Measurements from ENCODE around the gene COX5B.
A peak's percentile ranks its signal among the peaks of the same experiment; 100 is the strongest.

The COX5B gene

DNA sequence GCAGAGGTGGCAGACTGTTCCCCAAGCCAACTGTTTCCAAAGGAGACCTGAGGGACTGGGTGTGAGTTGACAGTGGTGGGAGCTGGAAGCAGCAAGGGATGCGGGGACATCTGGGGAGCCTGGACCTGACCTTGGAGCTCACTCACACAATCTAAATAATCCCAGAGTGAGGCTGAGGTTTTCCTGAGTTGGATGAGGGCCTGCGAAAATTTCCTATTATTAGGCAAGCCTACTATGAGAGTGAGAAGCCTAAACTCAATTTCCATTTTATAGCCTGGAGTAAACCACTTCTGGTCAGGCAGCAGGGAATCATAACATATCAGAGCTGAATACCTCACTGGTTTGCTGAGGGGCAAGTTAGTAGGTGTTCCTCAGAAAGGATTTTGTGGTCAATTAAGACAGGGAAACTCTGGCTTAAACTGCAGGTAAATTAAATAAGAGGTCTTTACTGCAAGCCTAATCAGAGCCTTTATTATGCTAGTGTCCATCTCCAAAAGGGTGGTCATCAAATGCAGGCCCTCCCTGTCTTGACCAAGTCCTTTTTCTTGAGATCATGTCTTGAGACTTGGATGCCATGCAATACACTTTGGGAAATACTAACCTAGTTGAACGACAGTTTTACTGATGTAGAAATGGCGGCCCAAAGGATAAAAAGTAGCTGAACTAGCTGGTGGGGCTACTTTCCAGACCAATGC is 1.7 kb upstream of the COX5B start:
- H3K4me1 Mint-ChIP-seq (ENCODE audit: low read depth), result peaks cover 20% of the 10 kb centered on the region
- no peak overlapping the region for H3K4me3 Mint-ChIP-seq
- no peak overlapping the region for H3K27ac Mint-ChIP-seq
- H3K27me3 Mint-ChIP-seq, result peaks cover 7% of the 10 kb centered on the region
- H3K9me3 Mint-ChIP-seq, result no peaks in the 10 kb centered on the region
- H3K36me3 Mint-ChIP-seq (ENCODE audit: low read depth), result peaks cover 24% of the 10 kb centered on the region

- H3K4me1 Mint-ChIP-seq (ENCODE audit: low read depth), result peaks cover 20% of the 10 kb centered on the region
- H3K4me3 Mint-ChIP-seq, result peak overlapping the region; percentile 90
- H3K36me3 Mint-ChIP-seq (ENCODE audit: low read depth), result peaks cover 33% of the 10 kb centered on the region
- H3K9me3 Mint-ChIP-seq, result no peaks in the 10 kb centered on the region
- peak overlapping the region; percentile 99 for H3K27ac Mint-ChIP-seq
- H3K27me3 Mint-ChIP-seq, result no peaks in the 10 kb centered on the region
These were observed 659 bp upstream of the COX5B start for GRCh38 chr2:97645112-97645694.

- Mint-ChIP-seq H3K36me3 (ENCODE audit: low read depth) (peaks cover 44% of the 10 kb centered on the region), H3K4me1 (ENCODE audit: low read depth) (peaks cover 20% of the 10 kb centered on the region), H3K9me3 (no peaks in the 10 kb centered on the region), H3K27me3 (no peaks in the 10 kb centered on the region), H3K27ac (peak overlapping the region; percentile 90), H3K4me3 (peak overlapping the region; percentile 90)
These were observed 1.1 kb downstream of the COX5B start for GRCh38 chr2:97646977-97647376.

GRCh38 chr2:97651114-97651513 is 5.3 kb downstream of the COX5B start:
- Mint-ChIP-seq H3K36me3 (ENCODE audit: low read depth) (peaks cover 71% of the 10 kb centered on the region), H3K27ac (no peak overlapping the region), H3K27me3 (no peaks in the 10 kb centered on the region), H3K4me1 (ENCODE audit: low read depth) (peaks cover 26% of the 10 kb centered on the region), H3K4me3 (no peak overlapping the region), H3K9me3 (no peaks in the 10 kb centered on the region)

DNA sequence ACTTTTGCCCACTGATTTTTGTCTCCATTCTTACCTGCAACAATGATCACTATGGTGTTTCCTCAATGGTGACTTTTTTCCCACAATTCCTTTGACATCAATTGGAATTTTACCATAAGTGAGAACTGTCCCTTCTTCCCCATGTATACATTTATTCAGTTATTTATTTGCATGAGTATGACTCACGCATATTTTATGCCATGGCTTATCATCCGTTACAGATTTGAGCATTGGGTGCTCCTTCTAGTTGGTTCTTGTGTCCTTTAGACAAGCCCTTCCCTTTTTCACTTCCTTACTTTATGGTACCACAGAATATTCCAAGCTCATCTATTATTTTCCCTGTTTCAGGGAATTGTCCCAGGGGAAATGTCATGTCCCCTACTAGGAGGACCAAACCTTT is 7.6 kb downstream of the COX5B start:
- no peaks in the 10 kb centered on the region for H3K27me3 Mint-ChIP-seq
- H3K4me1 Mint-ChIP-seq (ENCODE audit: low read depth), result peaks cover 17% of the 10 kb centered on the region
- no peak overlapping the region for H3K27ac Mint-ChIP-seq
- no peaks in the 10 kb centered on the region for H3K9me3 Mint-ChIP-seq
- H3K36me3 Mint-ChIP-seq (ENCODE audit: low read depth), result peaks cover 64% of the 10 kb centered on the region
- H3K4me3 Mint-ChIP-seq, result no peak overlapping the region

DNA sequence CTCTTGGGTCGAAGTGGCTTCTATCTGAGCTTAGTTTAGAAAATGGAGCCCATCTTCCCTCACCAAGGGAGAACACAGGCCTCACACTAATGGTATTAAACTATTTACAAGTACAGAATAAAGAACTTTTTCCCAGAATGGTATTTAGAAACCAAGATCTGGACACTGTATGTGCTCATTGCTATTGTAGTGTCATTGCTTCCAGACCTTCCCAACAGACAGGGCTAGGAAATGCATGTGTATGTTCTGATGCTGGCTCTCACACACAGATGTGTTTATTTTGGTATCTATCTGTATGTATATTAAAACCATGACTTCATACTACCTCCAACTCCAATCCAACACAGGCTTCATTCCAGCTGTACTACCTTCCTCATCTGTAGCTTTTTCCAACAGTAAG is 8.0 kb downstream of the COX5B start:
- Mint-ChIP-seq H3K4me3 (no peak overlapping the region), H3K9me3 (no peaks in the 10 kb centered on the region), H3K36me3 (ENCODE audit: low read depth) (peaks cover 64% of the 10 kb centered on the region), H3K4me1 (ENCODE audit: low read depth) (peaks cover 17% of the 10 kb centered on the region), H3K27me3 (no peaks in the 10 kb centered on the region), H3K27ac (peak overlapping the region; percentile 13)

- Mint-ChIP-seq H3K36me3 (ENCODE audit: low read depth) (peaks cover 62% of the 10 kb centered on the region), H3K27ac (peak overlapping the region; percentile 13)
These were observed 8.4 kb downstream of the COX5B start for GRCh38 chr2:97654309-97654708.

GRCh38 chr2:97654791-97655190 is 8.9 kb downstream of the COX5B start:
- Mint-ChIP-seq H3K4me1 (ENCODE audit: low read depth) (peaks cover 17% of the 10 kb centered on the region), H3K27me3 (no peaks in the 10 kb centered on the region), H3K4me3 (no peak overlapping the region), H3K27ac (peak overlapping the region; percentile 45), H3K36me3 (ENCODE audit: low read depth) (peaks cover 57% of the 10 kb centered on the region), H3K9me3 (no peaks in the 10 kb centered on the region)

More at GRCh38 chr2:97654309-97654708, 8.4 kb downstream of the COX5B start:
- peaks cover 17% of the 10 kb centered on the region for H3K4me1 Mint-ChIP-seq (ENCODE audit: low read depth)
- no peaks in the 10 kb centered on the region for H3K9me3 Mint-ChIP-seq
- H3K4me3 Mint-ChIP-seq, result no peak overlapping the region
- H3K27me3 Mint-ChIP-seq, result no peaks in the 10 kb centered on the region

DNA sequence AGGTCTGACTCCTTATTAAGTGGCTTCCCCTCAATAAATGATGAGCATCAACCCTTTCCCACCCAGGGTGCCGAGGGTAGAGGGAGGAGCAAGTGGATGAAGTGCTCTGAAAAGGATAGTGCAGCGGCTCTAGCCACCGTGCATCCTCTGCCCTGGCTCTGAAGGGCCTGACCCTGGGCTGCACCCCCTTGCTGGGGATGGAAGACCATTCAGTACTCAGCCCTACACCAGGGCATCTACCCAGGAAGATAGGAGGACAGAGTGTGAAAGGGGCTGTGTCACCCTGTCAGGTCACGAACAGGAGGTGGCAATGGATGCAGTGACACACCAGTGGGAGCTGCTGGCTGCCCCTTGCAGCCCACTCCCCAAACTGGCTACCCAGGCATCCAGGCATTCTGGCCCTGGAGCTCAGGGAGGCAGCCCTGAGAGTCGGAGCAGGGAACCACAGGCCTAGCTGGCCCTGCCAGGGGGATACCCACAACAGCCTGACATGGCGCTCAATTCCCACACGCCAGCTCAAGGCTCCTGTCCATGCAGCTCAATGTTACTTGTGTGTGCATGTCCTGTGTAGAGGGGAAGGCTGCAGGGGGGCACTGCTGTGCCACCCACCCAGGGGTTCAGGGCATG is 10.4 kb downstream of the COX5B start:
- Mint-ChIP-seq H3K36me3 (ENCODE audit: low read depth) (peaks cover 44% of the 10 kb centered on the region), H3K9me3 (no peaks in the 10 kb centered on the region), H3K4me1 (ENCODE audit: low read depth) (peaks cover 22% of the 10 kb centered on the region), H3K4me3 (no peak overlapping the region), H3K27ac (no peak overlapping the region), H3K27me3 (no peaks in the 10 kb centered on the region)

- no peak overlapping the region for H3K27ac Mint-ChIP-seq
- H3K4me3 Mint-ChIP-seq, result no peak overlapping the region
- no peaks in the 10 kb centered on the region for H3K9me3 Mint-ChIP-seq
- H3K27me3 Mint-ChIP-seq, result no peaks in the 10 kb centered on the region
- peaks cover 30% of the 10 kb centered on the region for H3K4me1 Mint-ChIP-seq (ENCODE audit: low read depth)
- peaks cover 51% of the 10 kb centered on the region for H3K36me3 Mint-ChIP-seq (ENCODE audit: low read depth)
These were observed 11.2 kb downstream of the COX5B start for GRCh38 chr2:97656905-97657587.

DNA sequence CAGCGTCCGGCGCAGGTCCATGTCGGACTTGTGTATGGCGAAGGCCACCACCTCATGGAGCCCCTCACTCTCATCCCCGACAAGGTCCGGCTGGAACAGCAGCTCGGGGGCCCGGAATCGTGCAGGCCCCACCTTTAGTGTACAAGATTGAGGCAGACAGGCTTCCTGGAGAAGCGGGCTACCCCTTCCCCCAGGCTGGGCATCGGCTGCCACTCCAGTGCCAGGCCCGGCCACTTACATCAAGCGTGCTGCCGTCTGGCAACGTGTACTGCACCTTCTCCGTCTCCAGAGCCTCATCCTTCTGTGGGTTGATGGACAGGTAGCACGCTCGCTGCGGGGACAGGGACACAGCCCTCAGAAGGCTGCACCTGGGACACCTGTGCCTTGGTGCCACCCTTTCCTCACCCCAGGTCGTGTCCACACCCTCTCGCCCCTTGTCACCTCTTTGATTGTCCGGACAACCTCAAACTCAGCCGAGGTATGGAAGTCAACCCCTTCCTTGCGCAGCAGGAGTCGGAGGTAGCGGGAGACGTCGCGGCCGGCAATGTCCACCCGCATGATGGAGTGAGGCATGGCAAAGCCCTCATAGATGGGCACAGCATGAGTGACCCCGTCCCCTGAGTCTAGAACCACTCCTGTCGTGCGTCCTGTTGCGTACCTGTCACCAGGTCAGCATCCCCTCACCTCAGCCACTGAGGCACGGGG is 12.3 kb downstream of the COX5B start:
- Mint-ChIP-seq H3K9me3 (no peaks in the 10 kb centered on the region), H3K36me3 (ENCODE audit: low read depth) (peaks cover 53% of the 10 kb centered on the region), H3K4me1 (ENCODE audit: low read depth) (peaks cover 41% of the 10 kb centered on the region), H3K27me3 (no peaks in the 10 kb centered on the region), H3K4me3 (no peak overlapping the region), H3K27ac (no peak overlapping the region)

- Mint-ChIP-seq H3K27me3 (no peaks in the 10 kb centered on the region), H3K9me3 (no peaks in the 10 kb centered on the region), H3K27ac (no peak overlapping the region), H3K4me3 (no peak overlapping the region), H3K36me3 (ENCODE audit: low read depth) (peaks cover 49% of the 10 kb centered on the region), H3K4me1 (ENCODE audit: low read depth) (peaks cover 42% of the 10 kb centered on the region)
These were observed 12.9 kb downstream of the COX5B start for GRCh38 chr2:97658691-97659157.

DNA sequence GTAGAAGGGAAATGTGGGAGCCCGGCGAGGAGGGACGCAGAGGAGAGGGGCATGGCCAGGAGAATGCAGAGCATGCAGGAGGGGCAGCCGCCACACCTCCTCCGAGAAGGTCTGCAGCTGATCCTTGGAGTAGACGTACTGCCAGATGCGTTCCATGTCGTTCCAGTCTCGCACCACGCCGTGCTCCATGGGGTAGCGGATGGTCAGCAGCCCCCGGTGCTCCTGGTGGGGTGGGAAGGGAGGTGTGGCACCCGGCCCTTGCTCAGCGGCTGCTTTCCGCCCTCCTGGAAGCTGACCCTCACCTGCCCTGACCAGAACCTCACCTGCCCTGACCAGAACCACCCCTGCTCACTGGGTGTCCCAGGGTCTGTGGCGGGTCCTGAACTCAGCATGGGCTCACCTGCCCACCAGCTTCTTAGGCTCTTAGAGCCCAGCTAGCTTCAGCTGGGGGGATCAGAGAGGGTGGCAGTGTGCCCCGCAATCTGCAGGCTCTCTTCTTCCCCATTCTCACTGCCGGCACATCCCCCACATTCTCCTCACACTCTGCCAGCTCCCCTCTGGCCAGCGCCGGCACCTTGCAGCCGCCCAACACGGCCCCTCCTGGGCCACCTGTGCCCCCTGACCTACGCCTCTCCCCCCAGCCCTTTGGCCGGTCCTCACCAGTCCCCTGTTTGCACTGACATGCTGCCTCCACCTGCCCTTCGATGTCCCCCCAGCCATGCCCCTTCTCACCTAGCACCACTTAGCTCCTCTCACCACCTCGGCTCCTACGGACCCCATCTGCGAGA is 13.6 kb downstream of the COX5B start:
- Mint-ChIP-seq H3K27ac (no peak overlapping the region), H3K4me3 (no peak overlapping the region), H3K36me3 (ENCODE audit: low read depth) (peaks cover 41% of the 10 kb centered on the region), H3K9me3 (no peaks in the 10 kb centered on the region), H3K4me1 (ENCODE audit: low read depth) (peaks cover 37% of the 10 kb centered on the region), H3K27me3 (no peaks in the 10 kb centered on the region)
